Head of caudate nucleus (tissue), 42 donors: Measurements from ENCODE around the gene EPHB2.
A peak's percentile ranks its signal among the peaks of the same experiment; 100 is the strongest.
"Not testable (repeated sequence)": the region's sequence is repeated elsewhere in the genome, so short reads cannot be mapped to it uniquely, and the experiment has no call there.

ENCODE experiments used
- DNase-seq, 42 donors: peaks; one replicate each; pipeline versions ENCODE4 v3.0.0 to v3.0.0-alpha.2; 2020 to 2021; ENCODE audit warnings: mixed read lengths in 7 of 42
- intact Hi-C: fragments of 100-400 bp; cut with DNase I; formaldehyde crosslinking; loops from one replicate; pipeline ENCODE4 v1.15.0; 2022

Gene EPHB2

DNA sequence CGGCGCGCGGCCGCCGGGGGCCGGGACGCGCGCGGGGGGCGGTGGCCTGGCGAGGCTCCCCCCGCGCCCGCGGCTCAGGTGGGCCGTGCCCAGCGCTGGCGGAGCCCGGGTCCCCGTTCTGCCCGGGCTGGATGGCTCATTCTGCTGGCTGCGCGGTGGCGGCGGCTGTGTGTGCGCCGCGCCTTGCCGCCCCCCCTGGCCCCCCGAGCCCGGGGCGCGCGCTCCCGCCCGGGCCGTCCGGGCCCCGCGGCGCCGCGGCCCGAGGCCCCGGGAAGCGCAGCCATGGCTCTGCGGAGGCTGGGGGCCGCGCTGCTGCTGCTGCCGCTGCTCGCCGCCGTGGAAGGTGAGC is at the start of gene EPHB2:
Gene EPHB2, plus strand, starts transcription at position 139 of the 349 bp plus-strand sequence. Its CDS starts 144 bp downstream, at position 283.
- peak; percentile 23 to 90 (median 74) for DNase-seq
- intact Hi-C loops, result no loop called here

DNA sequence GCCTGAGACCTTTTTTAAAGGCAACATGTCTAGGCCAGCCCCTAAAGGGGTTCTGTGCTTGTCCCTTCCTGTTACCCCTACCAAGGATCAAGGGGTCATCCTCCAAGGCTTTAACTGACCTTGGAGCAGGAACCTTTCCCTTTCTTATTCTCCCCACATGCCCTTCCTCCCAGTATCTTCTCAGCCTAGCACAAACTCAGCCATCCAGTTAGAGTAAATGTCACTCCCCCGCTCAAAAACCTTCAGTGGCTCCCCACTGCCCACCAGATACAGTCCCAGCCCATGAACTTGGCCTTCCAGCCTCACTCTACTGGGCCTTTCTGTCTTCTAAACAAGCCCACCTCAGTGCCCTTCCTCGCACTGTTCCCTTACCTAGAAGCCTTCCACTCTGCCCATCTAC is 48.8 kb upstream of the EPHB2 start:
- intact Hi-C loops, result no loop called here

DNA sequence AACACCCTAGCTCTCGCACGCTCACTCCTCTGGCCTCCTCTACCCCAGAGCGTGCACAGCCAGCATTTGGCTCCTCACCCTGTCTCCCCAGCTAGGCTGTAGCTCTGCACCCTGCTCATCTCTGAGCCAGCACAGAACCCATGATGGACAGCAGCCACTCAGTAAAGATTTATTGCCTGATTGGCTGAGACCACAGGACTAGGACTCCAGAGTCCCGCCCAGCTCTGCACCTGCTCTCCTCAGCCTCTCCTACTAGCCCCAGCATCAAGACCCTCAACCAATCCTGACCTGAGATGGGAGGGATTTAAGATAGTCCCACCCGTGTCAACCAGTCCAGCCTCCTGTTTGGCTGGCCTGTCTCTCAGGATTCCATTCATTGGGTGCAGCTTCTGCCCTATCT is 48.3 kb upstream of the EPHB2 start:
- DNase-seq, result peak in 33 of 42 donors; percentile 20 to 71 (median 47)
- intact Hi-C loops, result no loop called here

More for the DNA sequence above, 48.8 kb upstream of the EPHB2 start:
- DNase-seq, result no peak

DNA sequence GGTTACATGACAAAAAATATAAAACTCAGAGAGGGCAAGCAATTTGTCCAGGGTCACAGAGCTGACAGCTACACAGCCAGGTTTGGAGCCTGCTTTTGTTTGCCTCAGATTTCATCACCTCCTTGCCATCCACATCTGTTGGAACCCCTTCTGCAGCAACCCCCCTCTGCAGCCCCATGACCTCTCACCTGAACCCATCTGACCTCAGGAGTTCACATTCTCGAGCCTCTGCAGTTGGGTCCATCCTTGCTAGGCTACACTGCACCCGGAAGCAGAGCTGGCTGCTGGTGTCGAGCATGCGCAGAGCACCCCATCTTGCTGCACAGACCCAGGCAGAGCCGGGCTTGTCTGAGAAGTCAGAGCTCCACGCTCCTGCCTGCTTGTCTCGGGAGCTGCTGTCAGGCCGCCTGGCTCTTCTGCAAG is 47.6 kb upstream of the EPHB2 start:
- intact Hi-C loops, result no loop called here
- DNase-seq, result no peak

DNA sequence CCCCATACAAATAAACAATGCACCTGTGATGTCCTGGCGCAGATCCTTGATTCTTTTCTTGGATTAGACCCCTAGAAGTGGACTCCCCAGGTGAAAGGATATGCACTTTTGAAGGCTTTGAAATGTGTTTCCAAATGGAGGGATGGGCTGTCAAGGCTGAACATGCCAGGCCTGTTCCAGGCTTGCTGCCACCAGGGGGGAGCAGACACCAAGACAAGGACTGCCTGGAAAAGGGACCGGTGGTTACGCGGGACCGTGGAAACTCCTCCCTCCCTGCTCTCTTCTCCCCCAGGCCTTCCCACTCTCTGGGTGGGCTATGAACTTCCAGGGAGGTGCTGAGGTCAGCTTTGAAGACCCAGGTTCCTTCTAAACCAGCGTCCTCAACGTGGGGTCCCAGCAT is 44.9 kb upstream of the EPHB2 start:
- DNase-seq, result peak in 9 of 42 donors; percentile 23 to 51 (median 30)
- intact Hi-C loops, result no loop called here

DNA sequence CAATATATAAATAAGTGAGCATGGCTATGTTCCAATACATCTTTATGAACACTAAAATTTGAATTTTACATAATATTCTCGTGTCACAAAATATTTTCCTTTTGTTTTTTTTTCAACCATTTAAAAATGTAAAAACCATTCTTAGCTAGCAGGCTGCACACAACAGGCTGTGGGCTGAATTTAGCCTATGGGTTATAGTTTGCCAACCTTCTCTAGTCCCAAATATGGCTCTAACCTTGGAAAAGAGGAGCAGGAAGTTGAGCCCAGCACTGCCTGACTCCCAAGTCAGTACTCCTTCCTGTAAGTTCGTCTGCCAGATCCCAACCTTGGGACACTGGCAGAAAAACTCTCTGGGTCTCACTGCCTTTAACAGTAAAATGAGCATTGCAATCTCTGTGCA is 44.2 kb upstream of the EPHB2 start:
- intact Hi-C loops, result no loop called here
- no peak for DNase-seq

DNA sequence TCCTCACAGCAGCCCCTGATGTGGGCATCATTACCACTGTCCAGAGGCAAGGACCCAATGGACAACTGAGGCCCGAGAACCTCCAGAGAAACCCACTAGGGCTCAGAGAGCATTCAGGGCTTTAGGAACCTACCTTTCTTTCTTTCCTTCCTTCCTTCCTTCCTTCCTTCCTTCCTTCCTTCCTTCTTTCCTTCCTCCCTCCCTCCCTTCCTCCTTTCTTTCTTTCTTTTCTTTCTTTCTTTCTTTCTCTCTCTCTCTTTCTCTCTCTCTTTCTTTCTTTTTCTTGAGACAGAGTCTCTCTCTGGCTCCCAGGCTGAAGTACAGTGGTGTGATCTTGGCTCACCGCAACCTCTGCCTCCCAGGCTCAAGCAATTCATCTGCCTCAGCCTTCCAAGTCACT is 41.8 kb upstream of the EPHB2 start:
- DNase-seq, intact Hi-C loops: not testable (repeated sequence)

DNA sequence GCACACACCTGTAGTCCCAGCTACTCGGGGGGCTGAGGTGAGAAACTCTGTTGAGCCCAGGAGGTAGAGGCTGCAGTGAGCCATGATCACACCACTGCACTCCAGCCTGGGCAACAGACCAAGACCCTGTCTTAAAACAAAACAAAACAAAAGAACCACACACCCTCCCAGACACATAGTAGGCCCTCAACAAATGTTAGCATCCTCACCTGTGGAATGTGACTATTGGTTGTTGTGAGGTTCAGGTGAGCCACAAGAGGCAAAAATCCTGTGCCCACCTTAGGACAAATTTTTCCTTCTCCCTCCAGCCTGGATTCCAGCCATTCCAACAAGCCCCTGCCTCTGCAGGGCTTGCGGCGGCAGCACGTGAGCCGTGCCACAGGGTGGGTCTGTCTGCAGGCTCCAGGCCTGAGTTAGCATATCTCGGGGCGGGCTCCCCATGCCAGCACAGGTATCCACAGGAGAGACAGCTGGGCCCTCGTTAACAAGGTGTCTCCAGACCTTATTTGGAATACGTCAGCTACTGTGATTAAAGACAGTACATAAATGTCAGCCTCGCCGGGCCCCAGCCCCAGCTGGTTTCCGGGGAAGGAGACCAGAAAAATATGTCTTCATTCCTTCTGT is 40.2 kb upstream of the EPHB2 start:
- no peak for DNase-seq
- intact Hi-C loops, result no loop called here

DNA sequence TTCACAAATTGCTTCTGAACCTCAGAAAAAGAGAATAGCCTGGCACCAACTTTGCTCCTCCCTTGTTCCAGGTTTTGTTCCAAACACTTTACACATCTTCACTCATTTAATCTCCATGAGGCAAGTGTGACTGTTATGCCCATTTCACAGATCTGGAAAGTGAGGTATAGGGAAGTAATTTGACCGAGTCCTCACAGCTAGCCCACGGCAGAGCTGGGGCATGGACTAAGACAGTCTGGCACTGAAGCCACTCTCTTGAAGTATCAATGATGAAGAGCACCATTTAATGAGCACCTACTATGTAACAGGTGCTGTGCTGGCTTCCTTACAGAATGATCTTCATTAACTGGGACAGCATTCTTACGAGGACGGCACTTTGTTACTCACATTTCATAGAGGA is 38.6 kb upstream of the EPHB2 start:
- intact Hi-C loops, result no loop called here
- no peak for DNase-seq

DNA sequence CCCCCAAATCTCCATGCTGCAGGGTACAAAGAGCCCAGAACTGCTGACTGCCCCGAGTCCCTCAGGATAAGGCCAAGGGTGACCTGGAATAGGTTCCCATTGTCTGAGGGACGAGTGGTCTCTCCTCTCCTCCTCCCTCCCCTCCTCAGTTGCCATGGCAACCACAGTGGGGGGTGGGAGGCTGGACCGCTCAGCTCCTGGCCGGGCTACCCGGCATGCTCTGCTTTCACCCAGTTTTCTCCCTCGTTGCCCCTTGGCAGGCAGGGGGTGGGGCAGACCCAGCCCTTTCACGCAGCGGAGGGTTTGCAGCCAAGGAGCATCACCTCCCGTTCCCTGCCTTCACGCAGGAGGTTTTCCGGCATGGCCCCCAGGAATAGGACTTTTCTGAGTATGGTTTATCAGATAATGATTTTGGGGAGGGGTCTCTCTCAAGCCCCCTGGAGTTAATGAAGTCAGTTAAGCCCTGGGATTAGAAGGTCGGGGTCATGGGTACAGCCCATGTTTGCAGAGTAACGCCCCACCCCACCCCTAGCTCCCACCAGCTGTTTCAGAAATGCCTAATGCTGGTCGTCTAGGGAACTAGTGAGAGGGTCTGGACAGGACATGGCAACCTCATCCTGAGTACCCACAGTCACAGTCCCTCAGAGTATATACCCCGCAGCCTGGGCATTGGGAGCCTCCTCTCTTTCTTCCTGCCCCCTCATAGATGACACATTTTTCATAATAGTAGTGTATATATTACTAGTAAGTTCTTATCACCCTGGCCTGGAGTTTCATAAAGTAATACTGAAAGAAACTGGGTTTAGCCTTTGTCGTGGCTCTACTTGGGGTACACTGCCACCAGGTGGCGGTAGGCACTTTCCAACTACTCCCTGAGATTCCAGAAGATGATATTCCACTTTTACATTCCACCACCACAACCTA is 36.9 kb upstream of the EPHB2 start:
- peak; percentile 24 to 87 (median 74) for DNase-seq
- intact Hi-C loops, result no loop called here

DNA sequence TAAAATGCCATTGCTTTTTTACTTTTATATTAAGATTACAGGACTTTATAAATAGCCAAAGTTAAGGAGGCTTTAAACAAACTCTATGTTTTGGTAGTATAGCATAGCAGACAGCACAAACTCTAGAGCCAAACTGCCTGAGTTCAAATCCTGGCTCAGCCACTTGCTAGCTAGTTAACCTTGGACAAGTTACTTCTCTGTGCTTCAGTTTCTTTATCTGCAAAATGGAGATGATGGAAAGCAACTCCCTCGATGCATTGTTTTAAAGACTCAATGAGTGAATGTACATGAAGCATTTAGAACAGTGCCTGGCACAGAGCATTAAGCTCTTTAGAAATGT is 36.3 kb upstream of the EPHB2 start:
- no peak for DNase-seq
- intact Hi-C loops, result no loop called here

DNA sequence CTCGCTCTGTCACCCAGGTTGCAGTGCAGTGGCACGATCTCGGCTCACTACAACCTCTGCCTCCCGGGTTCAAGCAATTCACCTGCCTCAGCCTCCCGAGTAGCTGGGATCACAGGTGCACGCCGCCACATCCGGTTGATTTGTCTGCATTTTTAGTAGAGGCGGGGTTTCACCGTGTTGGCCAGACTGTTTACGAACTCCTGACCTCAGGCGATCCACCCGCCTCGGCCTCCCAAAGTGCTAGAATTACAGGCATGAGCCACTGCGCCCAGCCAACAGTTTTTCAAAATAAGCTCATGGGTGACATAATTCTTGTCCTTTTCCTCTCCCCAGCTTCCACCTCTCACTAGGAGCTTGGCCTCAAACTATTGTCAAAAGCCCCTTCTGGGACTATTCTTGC is 34.5 kb upstream of the EPHB2 start:
- DNase-seq, intact Hi-C loops: not testable (repeated sequence)

DNA sequence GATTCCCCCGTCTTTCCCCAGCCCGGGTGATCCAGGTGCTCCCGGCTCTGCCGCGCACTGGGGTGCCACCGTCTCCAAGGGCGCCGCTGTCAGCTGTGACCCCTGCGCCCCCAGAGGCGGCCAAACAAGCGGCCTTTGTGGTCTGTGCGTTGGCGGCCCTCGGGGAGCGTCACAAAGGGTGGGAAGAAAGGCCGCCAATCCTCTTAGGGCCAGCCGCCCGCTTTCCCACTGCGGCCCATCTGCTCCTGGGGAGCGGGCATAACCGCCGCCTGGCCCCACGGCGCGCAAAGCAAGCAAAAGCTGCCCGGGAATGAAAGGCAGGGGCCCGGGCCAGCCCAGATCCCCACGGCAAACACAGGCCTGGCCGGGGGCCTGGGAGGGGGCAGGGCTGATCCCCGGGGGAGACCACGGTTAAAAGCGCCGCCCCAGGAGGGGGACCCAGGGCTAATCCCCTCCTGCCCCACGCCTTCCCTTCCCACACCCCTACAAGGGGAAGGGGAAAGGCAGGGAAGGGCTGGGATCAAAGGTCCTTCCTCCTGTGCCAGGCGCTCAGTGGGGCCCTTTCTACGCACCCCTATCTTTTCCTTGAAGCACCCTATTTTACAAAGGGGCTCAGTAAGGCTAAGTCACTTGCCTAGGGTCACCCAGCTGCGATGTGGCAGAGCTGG is 33.6 kb upstream of the EPHB2 start:
- peak in 13 of 42 donors; percentile 3 to 48 (median 20) for DNase-seq
- intact Hi-C loops, result no loop called here

DNA sequence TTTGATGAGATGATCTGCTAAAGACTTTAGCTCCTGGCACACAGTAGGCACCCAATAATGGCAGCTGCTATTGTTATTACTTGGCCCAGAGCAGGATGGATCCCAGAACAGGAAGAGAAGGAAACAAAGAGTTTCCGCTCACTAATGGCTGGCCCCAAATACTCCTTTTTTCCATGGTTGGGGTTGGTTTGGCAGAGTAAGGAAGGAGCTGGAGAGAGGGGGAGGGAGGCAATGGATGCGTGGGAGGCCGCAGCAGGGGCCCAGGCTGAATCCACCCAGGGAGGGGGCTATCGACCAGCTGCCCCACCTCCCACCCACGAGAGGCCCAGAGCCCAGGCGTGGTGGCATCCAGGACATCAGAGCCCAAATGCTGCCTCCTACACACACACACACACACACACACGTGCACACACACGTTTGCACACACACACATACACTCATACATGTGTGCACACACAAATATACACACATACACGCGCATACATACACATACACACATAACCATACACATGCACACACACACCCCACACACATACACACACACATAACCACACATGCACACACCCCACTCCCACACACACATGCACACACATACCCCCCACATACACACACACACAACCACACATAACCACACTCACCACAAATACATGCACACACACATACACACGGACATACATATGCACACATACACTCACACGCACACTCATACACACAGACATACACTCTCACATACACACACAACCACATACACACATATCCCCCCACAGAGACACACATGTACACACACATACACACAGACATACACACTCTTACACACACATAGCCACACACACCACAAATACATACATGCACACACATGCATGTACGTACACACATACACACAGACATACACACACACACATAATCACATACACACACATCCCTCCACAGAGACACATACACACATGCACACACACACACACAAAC is 32.4 kb upstream of the EPHB2 start:
- intact Hi-C loops, result no loop called here
- DNase-seq, result no peak

DNA sequence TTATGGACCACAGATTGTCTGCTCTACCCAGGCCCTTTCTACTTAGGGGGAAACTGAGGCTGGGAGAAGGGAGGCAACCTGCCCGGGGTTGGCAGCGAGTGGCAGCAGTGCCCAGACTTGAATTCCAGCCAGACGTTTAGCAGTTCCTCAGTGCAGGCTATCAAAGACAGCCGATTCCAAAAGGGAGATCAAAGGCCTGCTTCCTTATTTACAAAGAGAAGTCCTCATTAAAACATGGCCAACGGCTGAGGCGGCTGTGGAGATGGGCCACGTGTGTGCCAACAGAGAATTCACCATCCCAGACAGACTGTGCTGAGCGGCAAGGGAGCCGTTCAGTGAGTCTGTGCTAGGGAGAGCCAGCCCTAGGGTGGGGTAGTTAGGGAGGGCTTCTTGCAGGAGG is 29.9 kb upstream of the EPHB2 start:
- intact Hi-C loops, result no loop called here

DNA sequence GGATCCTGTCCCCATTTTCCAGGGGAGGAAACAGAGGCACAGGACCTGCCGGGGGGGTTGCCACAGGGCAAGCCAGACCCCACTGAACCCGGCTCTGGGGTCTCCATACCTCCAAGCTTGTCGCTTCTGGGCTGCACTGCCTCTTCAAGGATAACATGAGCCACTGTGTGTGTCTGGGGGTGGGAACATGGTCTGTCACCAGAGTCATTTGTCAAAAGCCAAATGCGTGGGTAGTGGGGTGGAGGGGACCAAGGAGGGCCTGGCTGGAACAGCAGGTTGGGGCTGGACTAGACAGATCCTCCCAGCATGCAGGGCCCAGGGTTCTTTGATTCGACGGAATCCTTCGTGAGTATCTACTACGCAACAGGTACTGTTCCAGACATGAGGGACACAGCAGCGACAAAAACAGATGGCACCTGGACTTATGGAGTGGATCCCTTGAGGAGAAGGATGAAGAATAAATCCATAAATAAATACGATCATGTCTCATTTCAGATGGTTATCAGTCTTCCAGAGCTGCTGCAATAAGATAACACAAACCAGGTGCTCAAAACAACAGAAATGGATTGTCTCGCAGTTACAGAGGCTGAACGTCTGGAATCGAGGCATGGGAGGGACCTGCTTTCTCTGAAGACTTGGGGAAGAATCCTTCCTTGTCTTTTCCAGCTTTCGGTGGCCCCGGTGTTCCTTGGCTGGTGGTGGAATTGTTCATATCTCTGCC is 28.9 kb upstream of the EPHB2 start:
- DNase-seq, result no peak
- intact Hi-C loops, result no loop called here

More for the DNA sequence above, 29.9 kb upstream of the EPHB2 start:
- DNase-seq, result no peak

DNA sequence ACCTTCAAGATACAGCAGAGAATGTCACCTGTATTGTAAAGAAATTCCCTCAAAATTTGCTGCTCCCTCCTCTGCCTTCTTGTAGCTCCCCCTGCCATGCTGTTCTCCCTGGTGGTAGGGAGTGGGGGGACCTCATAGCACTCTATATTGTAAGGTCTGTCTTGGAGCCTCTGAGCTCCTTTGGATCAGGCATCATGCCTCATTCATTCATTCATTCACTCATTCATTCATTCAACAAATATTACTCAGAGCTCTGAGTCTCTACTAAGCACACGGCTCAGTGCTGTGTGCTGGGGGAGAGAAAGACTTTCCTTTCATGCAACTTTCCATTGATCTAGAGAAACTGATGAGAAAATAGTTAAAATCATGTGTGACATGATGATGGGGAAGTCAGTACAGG is 27.1 kb upstream of the EPHB2 start:
- intact Hi-C loops, result no loop called here
- no peak for DNase-seq

DNA sequence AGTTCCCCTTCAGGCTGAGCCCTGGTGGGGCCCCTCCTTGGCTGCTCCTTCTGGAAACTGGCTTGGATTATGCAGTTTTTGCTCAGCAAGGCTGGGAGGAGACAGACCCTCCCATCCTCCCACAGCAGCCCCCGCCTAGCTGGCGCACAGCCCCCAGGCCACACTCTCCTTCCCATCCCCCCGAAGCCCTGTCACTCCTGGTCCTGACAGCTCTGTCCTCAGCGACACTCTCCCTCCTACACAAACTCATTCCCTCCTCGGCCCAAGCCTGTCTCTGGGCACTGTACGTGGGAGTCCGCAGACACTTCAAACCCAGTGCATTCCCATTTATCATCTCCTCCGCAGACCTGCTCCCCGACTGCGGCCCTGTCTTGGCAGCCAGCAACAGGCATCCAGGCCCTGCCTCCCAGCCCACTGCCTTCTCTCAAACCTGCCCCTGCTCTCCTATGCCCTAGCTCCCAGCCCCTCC is 25.0 kb upstream of the EPHB2 start:
- intact Hi-C loops, result no loop called here
- no peak for DNase-seq
